Measurements from ENCODE around the gene AFDN. TPM values are rescaled to one million over a fixed set of nuclear protein-coding genes. Genes with fewer than 3 reads are reported as not detected.

Gene AFDN
- polyA plus RNA-seq, 1 of the 3 experiments (the other 2 are of a cell fraction), result 25.1 TPM

GRCh38 chr6:167928111-167928510 lies 101.4 kb downstream of the AFDN start:
- H3K36me3 ChIP-seq (replicated peaks in 1 of 2; ENCODE audit: control insufficient read depth in 1 of 2, insufficient read depth in 2 of 2, low read length in 1 of 2), result peaks cover 30 to 54% of the 10 kb centered on the region in 2 experiments

More at GRCh38 chr6:167928111-167928510, 101.4 kb downstream of the AFDN start:
- no peak for DNase-seq
- Histone ChIP-seq H3K9me2 (no peaks in the 10 kb centered on the region), H3K9ac (no peak overlapping the region), H4K20me1 (ENCODE audit: insufficient read depth) (no peaks in the 10 kb centered on the region), H3K4me2 (no peak overlapping the region), H3K27me3 (ENCODE audit: insufficient read depth) (no peaks in the 10 kb centered on the region), H3K27ac (ENCODE audit: low read depth in 2 of 2, low read length in 1 of 2) (no peak overlapping the region), H3F3A (replicated peaks; ENCODE audit: insufficient read depth) (no peaks in the 10 kb centered on the region), H2AFZ (ENCODE audit: low read depth) (no peak overlapping the region), H3K4me1 (ENCODE audit: control insufficient read depth in 1 of 2, insufficient read depth in 2 of 2, low read depth in 1 of 2, low read length in 1 of 2) (peaks cover 0 to 2% of the 10 kb centered on the region in 2 experiments; a peak in 1 of 4 replicates), H3K9me3 (no peaks in the 10 kb centered on the region), H3K4me3 (ENCODE audit: low read depth in 2 of 2, low read length in 1 of 2) (no peak overlapping the region), H3K79me2 (ENCODE audit: insufficient read depth) (no peaks in the 10 kb centered on the region; the same call in 1 of the 2 replicates)
- no peak for TF ChIP-seq GATA2 (CRISPR knock-in tag; IDR thresholded peaks at IDR 0.05)
- TF ChIP-seq MXI1 (IDR thresholded peaks at IDR 0.05; ENCODE audit: low read depth, low read length), result no peak
- no peak for TF ChIP-seq CTCF (IDR thresholded peaks at IDR 0.05)
- TF ChIP-seq NFIC (IDR thresholded peaks at IDR 0.05; ENCODE audit: borderline replicate concordance), result no peak
- TF ChIP-seq PBX3 (IDR thresholded peaks at IDR 0.05), result no peak
- no peak for TF ChIP-seq TAF1 (IDR thresholded peaks at IDR 0.05; ENCODE audit: borderline replicate concordance, low read depth, low read length)
- no peak for TF ChIP-seq EZH2phosphoT487 (IDR thresholded peaks at IDR 0.05; ENCODE audit: borderline replicate concordance, low read depth)
- TF ChIP-seq IRF3 (IDR thresholded peaks at IDR 0.05; ENCODE audit: low read depth, low read length), result no peak
- no peak for TF ChIP-seq RCOR1 (IDR thresholded peaks at IDR 0.05; ENCODE audit: low read length)
- ChIA-PET POLR2A (no interaction called here), CTCF (interaction anchor here (0.8 kb wide), 1 partner anchor 13 kb away, joined by 3 read pairs; no protein-coding TSS in a partner anchor)
- WGBS (ENCODE audit: low lambda C conversion rate), result 98% methylated on average over 3 of the region's 3 CpGs
